ENCODE data around the gene LNX1. TPM values are rescaled to one million over a fixed set of nuclear protein-coding genes. Genes with fewer than 3 reads are reported as not detected.

LNX1 gene
- total and polyA plus RNA-seq, 2 of the 8 experiments (the other 6 are each of a cell fraction or from before 2014, with no cell fraction given) = 2.7 to 3.8 TPM

DNA sequence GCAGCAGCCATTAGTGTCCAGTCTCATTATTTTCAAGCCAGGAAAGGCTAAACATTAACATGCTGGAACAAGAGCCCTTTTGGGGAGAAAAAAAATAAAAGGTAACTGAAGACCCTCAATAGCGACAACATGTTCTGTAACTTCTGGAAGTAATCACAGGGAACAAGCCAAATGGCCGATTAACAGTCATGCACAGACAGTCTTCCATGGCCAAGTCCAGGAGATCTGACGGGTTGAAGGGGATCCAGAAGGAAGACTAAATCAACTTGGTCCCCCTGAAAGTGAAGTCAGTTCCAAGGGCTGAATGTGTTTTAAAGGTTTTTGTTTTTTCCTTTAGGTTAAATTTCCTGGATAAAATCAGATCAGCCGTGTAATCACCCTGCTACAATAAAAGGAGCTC, 52.5 kb downstream of the LNX1 start (continued):
- TF ChIP-seq CHD7 (IDR thresholded peaks at IDR 0.05; ENCODE audit: insufficient replicate concordance, low read length) (no peak), TEAD4 (IDR thresholded peaks at IDR 0.05; ENCODE audit: low read depth, low read length) (no peak), SAP30 (IDR thresholded peaks at IDR 0.05; ENCODE audit: insufficient read depth, insufficient replicate concordance, low read length) (no peak), CEBPB (IDR thresholded peaks at IDR 0.05; ENCODE audit: low read depth, low read length) (no peak)
- TF ChIP-seq, protein P1, sequence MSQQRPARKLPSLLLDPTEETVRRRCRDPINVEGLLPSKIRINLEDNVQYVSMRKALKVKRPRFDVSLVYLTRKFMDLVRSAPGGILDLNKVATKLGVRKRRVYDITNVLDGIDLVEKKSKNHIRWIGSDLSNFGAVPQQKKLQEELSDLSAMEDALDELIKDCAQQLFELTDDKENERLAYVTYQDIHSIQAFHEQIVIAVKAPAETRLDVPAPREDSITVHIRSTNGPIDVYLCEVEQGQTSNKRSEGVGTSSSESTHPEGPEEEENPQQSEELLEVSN (IDR thresholded peaks at IDR 0.05) = no peak

Measured in H1 (cell line).